ENCODE measurements around the gene FN1. TPM values are rescaled to one million over a fixed set of nuclear protein-coding genes. Genes with fewer than 3 reads are reported as not detected.

The FN1 gene
- total and polyA plus RNA-seq, 2 donors (not counting 3 experiments of a cell fraction or from before 2014, with no cell fraction given): 3,221 to 3,740 TPM

GRCh38 chr2:215431290-215431689 is 4.6 kb downstream of the FN1 start:
- peaks cover 25 to 48% of the 10 kb centered on the region in 2 experiments for H3K36me3 ChIP-seq (ENCODE audit: control insufficient read depth in 2 of 2, extremely low read depth in 1 of 2, insufficient read depth in 2 of 2, low read length in 2 of 2)
- no peaks in the 10 kb centered on the region for H3K27me3 ChIP-seq (ENCODE audit: control insufficient read depth in 2 of 2, insufficient read depth in 2 of 2, low read length in 2 of 2)
- no peak for TF ChIP-seq EZH2 (IDR thresholded peaks at IDR 0.05; ENCODE audit: borderline replicate concordance, low read depth, low read length, severe bottlenecking)
- no peak for TF ChIP-seq FOS (IDR thresholded peaks at IDR 0.05; ENCODE audit: borderline replicate concordance, insufficient read depth, low read length)
- TF ChIP-seq, protein P1, sequence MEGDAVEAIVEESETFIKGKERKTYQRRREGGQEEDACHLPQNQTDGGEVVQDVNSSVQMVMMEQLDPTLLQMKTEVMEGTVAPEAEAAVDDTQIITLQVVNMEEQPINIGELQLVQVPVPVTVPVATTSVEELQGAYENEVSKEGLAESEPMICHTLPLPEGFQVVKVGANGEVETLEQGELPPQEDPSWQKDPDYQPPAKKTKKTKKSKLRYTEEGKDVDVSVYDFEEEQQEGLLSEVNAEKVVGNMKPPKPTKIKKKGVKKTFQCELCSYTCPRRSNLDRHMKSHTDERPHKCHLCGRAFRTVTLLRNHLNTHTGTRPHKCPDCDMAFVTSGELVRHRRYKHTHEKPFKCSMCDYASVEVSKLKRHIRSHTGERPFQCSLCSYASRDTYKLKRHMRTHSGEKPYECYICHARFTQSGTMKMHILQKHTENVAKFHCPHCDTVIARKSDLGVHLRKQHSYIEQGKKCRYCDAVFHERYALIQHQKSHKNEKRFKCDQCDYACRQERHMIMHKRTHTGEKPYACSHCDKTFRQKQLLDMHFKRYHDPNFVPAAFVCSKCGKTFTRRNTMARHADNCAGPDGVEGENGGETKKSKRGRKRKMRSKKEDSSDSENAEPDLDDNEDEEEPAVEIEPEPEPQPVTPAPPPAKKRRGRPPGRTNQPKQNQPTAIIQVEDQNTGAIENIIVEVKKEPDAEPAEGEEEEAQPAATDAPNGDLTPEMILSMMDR (IDR thresholded peaks at IDR 0.05; ENCODE audit: extremely low read depth in 1 of 2, insufficient read depth in 1 of 2, low read depth in 1 of 2, low read length in 2 of 2): no peak
- TF ChIP-seq POLR2A (IDR thresholded peaks at IDR 0.05; ENCODE audit: low read depth, low read length): peak; percentile 59
- ChIA-PET CTCF (interaction anchor here (0.5 to 2.1 kb wide), 3 partner anchors 20 to 500 kb away, joined by 3 to 6 read pairs (median 4); no protein-coding TSS in a partner anchor), POLR2A (interaction anchor here (0.9 kb wide), 1 partner anchor 409 kb away, joined by 3 read pairs; no protein-coding TSS in a partner anchor)
- DNase-seq (ENCODE audit: low read depth, low spot score): no peak
- peak overlapping the region in 2 of 3 experiments; percentile 77 to 100 for H3K4me3 ChIP-seq (replicated peaks in 1 of 3; ENCODE audit: insufficient read depth in 1 of 3, low read depth in 1 of 3, low read length in 3 of 3)
- peaks cover 54% of the 10 kb centered on the region for H3K79me2 ChIP-seq (ENCODE audit: control insufficient read depth, insufficient read depth, low read length)
- dilution Hi-C loops (cut with MboI; ENCODE audit: extremely low pct_ligation_motif_present, low sequenced_read_pairs): no loop called here
- peak overlapping the region; percentile 10 for H3K27ac ChIP-seq (ENCODE audit: insufficient read depth, low read depth, low read length)
- no peak for FAIRE-seq
- H3K9ac ChIP-seq (replicated peaks; ENCODE audit: extremely low read depth, insufficient read depth, low read length): peak overlapping the region; percentile 22
- H4K20me1 ChIP-seq (replicated peaks; ENCODE audit: control insufficient read depth, extremely low read depth, insufficient read depth, low read length): peaks cover 2% of the 10 kb centered on the region
- no peaks in the 10 kb centered on the region for H3K9me1 ChIP-seq (replicated peaks; ENCODE audit: control insufficient read depth, extremely low read depth, insufficient read depth, low read length)
- H2AFZ ChIP-seq (ENCODE audit: low read depth, low read length): no peak overlapping the region
- peaks cover 43% of the 10 kb centered on the region for H3K4me1 ChIP-seq (ENCODE audit: control insufficient read depth, extremely low read depth, insufficient read depth, low read length)
- peak overlapping the region; percentile 100 for H3K4me2 ChIP-seq (ENCODE audit: insufficient read depth, low read length)
- no TSS peak for BruUV-seq (replicated peaks)
- H3K9me3 ChIP-seq (replicated peaks; ENCODE audit: control insufficient read depth, insufficient read depth, low read length): no peaks in the 10 kb centered on the region
- intact Hi-C loops (cut with micrococcal nuclease): no loop called here

Data from endothelial cell of umbilical vein (primary cell).